HG02759 (cell line): Measurements from ENCODE around the gene CACNA1E.

ENCODE experiments used
- ATAC-seq: cut with Tn5 transposase; IDR thresholded peaks from one replicate; pipeline ENCODE4 v1.9.1; 2021; ENCODE audit warnings: mild to moderate bottlenecking, moderate library complexity; ENCODE audit not compliant: unreplicated experiment

The CACNA1E gene

DNA sequence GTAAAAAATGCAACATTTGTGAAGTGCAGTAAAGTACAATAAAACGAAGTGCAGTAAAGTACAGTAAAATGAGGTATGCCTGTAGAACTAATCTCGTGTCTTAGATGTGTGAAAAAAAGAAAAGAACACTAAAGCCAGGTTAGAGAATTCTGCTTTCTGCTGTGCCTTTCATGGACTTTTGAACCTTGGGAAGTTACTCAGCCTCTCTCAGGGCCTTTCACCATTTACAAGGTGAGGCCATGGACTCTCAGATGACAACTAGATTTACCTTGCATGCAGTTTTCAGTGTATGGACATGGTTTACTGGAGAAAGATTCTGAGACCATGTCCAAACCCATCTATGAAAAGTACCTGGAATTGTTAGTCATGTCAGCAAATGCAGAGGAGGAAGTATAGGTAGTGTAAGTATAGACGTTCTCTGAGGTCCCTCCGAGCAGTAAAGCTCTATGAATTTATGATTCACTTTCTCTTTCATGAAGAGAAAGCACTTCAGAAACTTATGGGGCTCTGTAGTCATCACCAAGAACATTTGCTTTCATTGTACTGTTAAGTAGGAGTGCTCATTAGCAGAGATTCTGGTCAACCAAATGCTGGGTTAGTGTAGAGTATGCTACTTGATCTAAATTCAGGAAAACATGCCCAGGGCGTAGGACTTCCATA lies 143.1 kb downstream of the CACNA1E start:
- ATAC-seq = no peak

DNA sequence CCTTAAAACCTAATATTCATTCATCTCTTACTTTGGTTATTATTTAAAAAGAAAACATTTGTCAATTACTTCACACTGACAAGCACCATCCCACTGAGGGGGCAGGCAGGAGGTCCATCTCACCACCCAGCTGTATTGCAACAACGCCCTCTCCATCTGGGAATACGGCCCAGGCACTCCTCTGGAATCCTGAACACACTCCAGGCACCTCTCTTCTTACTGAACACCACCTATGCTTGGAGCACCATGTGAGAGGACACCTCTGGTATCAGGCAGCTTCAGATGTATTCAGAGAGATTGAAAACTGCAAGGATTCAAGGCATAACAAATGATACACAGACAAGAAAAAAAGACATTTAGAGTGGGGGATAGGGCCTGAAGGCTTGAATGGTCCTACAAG lies 147.1 kb downstream of the CACNA1E start:
- no peak for ATAC-seq

DNA sequence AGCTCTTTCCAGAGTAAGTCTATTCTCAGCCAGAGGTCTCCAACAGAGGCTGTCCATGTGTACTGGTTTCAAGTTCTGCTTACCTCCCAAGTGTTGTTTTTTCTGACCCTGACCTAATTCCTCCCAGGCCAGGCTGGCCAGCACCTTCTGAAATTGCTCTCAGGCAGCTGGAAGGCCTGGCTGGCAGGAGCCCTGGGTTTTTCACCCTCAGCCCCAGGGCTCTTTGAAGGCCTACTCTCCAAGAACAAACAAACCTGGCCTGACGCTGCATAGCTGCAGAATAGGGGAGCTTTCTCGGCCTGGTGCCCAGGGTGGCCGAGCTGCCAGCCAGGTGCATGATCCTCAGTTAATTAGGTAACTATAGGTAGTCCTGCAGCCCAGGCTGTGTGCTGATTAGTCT lies 147.5 kb downstream of the CACNA1E start:
- no peak for ATAC-seq

DNA sequence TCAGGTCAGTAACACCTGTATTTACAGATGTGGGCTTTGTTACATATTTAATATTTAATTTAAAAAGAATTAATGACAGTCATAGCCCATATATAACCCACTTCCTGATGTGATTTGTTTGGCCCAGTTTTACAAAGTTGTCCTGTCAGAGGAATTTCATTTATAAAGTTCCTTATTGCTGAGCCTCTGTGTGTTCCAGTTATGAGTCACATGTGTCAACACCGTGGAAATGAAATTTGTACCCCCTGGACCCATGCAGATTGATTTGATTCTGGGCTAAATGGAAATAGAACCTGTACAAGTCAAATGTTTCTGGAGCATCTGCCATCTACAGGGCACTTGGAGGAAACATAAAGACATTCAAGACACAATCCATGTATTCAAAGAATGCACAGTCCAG lies 149.2 kb downstream of the CACNA1E start:
- no peak for ATAC-seq

DNA sequence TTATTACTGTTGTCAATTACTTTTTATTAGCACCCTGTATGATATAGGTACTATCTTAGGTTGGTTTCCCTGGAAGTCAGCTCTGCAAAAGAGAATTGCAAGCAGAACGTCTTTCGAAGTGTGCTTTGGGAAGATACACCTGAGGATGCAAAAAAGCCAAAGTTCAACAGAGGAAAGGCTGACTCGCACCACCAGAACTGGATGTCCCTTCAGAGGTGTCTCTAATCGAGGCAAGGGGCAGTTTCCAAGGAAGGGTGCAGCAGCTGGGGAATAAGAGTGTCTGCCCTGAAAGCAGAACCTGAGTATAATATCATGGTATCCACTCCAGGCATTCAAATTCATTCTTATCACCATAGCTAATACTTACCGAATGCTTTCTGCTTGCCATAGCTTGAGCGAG lies 149.6 kb downstream of the CACNA1E start:
- ATAC-seq = no peak

DNA sequence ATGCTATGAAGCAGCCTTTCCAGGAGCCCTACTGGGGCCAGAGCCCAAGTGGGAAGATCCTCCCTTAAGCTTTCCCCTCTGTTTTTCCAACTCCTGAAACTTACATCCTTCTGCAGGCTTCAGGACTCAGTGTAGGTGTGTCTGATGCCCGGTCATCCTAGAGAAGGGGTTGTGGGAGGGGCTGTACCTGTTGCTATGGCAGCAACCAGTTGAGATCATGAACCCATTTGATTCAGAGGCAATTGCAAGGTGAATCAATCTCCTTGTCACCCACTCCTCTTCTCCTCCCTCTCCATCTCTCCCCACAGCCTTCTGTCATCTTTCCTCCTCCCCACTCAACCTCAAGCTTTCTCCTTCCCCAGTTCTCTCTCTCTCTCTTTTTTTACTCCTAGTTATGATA lies 151.8 kb downstream of the CACNA1E start:
- ATAC-seq = no peak

DNA sequence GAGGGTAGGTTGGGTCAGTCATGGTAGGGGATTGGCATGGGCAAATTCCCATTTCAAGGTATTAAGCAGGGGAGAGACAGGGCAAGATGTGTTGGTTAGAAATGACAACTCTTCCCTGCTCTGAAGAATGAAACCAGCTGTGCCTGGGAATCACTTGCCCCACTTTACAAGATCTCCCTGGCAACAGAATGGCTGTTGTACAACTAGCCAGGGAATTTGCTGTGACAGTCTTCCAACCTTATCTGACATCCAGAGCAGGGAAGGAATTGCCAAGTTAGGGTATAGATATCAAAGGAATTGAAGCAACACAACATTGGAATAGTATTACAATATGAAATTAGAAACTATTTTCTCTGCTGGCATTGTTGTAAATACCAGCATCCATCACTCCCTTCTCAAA lies 154.7 kb downstream of the CACNA1E start:
- ATAC-seq = no peak

DNA sequence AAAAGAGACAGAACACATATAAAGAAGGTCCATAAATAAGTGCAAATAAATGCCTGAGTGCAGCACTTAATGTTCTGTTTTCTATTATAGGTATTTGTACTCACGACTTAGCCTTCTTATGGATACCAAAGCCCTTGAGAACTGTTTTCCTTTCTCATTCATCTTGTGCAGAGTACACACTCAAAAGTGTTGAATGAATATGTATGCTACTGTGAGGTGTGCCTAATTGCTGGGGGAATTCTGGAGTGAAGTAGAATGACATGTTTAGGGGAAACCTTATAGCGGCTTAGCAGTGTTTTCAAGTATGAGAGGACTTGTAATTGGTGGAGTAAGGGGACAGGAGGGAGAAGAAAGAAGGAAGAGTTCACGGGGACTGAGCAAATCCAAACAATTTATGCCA lies 157.6 kb downstream of the CACNA1E start:
- no peak for ATAC-seq

DNA sequence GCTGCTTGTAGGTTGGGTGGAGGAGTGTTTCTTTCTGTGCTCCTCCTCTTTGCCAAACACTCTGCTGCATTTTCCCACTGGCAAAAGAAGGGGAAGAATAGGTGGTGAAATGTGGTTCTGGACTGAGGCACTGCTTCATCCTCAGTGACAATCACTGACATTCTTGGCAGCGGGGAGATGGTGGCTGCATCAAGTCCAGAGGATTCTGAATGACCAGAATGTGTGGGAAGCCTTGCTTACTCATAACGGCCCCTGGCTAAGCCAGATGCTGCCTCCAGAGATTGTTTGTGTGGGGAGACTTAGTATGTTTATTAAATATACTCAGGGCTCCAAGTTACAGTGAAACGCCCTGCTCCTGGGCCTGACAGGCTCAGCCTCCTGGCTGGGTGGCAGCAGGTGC lies 160.3 kb downstream of the CACNA1E start:
- ATAC-seq = no peak

DNA sequence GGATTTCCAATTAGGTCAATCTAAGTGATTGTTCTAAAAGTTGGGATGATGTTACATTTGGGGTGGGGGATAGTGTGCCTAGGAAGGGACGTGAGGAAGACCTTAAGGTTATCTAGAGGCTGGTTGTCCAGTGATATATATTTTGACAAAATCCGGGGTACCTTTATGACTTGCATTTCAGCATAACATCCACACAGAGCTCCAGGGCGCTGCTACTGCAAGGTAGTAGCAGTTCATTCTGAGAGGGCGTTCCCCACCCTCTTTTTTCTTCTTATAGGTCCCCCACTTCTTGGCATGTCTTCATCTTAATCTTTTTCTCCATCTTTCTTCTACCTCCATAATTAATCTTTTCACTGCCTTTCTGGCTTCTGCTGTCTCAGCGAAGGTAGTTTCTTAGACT lies 161.9 kb downstream of the CACNA1E start:
- no peak for ATAC-seq

DNA sequence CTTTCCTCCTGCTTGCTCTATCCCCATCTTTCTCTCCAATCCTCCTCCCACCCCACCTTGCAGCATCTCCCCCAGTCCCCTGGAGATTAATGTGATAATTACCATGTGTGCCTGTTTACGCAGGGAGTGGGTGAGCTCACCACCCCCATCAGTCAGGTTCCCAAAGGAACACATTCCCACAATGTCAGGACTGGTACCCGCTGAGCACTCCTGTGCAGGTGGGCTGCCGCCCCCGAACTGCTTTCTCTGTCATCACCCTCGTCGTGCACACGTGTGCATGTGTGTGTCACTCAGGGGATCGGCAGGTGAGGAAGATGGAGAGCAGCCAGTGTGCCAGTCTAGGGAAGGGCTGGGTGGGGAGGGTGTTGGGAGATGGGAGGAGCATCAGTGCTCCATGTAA lies 163.4 kb downstream of the CACNA1E start:
- ATAC-seq = no peak

DNA sequence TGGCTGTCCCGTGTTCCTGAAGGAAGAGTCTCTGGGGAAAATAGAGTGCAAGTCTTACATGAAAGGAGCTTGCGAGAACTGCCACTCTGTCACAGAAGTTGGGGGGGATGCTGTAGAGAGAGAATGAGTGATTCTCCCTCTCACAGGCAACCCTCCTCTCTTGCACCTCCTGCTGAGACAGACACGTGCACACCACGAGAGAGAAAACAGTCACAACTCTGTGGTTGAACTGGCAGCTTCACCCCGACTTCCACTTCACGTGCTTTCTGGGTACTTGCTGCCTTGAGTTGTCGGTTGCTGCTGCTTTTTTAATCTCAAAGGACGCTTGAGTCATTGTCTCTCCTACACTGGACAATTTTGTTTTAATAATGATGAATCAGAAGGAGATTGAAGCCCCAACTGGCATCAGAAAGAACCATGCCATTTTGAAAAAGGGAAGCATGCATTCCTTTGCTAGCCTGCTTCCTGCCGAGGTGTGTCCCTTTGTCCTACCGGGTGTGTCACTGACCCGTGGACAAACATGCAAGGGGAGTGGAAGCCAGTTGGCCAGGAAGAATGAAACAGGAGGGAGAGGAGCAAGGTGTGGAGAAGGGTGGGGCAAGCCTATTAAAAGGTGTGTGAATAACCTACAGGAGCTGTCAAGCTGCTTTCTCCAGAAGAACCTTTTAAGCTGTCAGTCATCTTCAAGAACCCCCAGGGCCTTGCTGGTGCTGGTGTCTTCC lies 164.2 kb downstream of the CACNA1E start:
- no peak for ATAC-seq

DNA sequence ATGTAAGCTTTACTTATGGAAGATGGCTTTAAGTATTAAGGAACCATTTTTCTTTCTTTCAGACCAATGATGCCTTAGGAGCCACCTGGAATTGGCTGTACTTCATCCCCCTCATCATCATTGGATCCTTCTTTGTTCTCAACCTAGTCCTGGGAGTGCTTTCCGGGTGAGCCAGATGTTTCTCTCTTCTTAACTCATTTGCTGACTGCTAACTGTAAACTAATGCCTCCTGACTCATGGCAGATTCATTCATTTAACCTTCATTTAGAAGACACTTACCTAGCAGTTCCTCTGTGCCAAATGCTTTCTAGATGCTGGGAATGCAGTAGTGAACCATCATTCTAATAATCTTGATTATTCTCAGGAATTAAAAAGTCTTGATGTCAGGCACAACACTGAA lies 168.0 kb downstream of the CACNA1E start:
- no peak for ATAC-seq

DNA sequence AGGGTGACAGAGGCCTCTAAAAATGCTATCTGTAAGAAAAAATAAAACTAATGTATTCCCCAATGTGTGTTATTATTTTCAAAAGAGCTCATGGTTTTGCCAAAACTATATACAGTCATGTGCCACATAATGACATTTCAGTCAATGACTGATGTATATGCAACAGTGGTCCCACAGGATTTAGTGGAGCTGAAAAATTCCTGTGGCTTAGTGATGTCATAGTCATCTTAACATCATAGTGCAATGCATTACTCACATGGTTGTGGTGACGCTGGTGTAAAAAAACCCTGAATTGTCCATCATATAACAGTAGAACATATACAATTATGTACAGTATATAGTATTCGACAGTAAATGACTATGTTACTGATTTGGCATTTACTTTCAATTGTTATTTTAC lies 172.4 kb downstream of the CACNA1E start:
- ATAC-seq = no peak

DNA sequence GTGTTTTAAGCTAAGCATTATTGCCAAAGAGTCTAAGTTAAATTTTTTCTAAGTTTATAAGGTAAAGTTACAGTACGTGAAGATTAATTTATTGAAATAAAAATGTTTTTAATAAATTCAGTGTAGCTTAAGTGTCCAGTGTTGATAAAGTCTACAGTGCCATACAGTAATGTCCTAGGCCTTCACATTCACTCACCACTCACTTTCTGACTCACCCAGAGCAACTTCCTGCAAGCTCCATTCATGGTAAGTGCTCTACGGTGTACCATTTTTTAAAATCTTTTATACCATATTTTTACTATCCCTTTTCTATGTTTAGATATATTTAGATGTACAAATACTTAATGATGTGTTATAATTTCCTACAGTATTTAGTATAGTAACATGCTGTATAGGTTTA lies 173.2 kb downstream of the CACNA1E start:
- ATAC-seq = no peak

DNA sequence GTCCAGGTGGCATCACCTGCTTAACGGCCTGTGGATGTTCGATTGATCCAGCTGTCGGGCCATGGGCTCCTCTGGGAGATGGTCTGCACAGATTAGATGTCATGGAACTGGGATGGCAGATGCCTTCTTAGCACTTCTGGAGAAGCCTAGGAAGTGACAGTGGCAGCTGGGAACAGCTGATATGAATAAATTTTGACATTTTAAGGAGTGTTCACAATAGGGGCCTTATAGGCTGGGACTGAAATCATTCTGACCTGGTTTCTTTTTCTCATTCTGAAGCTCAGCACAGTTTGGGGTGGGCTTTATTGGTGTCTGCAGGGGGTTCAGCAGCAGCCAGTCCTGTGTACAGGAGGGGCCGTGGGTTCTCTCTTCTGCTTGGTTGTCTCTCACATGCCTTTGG lies 175.3 kb downstream of the CACNA1E start:
- no peak for ATAC-seq

DNA sequence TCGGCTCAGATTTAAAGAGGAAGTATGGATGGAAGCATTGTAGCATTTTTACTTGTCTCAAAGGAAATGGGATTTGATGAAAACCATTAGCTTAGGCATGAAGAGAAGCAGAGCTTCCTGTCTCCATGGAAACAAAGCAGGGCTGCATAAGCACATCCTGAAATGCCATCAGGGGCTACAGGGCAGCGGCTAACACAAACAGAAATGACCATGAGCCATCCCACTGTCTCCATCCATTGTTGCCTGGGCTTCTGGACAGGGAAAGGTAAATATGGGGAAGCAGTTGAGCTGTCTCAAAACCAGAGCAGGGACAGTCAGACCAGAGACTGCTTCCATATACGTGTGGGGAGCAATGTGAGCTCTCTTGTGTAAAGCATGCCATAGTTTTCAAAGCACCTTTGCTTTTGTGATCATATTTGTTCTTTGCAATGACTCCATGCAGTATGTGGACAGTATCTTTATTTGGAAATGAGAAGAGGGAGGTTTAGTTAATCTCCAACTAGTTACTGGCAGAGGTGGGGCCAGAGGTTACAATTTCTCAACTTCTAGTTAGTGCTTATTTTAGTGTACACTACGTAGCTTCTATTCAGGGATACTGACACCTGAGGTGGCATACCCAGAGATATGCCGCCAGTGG lies 176.1 kb downstream of the CACNA1E start:
- ATAC-seq = no peak

DNA sequence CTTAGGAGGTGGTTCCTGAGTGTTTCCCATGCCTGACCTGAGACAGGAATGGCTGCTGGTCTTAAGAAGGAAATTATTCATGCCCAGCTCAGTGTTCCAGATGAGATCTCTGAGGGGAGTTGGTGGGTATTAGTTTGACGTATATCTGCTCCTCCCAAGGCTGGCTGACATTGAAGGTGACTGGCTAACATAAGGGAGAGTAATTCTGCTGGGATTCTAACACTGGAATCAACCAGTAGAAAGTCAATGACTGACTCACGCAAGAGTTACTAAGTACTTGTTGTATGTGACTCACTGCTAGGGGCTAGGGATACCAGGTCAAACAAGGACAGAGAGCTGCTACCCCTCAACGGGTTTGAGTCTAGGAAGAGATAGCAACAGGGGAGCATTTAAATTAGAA lies 177.3 kb downstream of the CACNA1E start:
- ATAC-seq = no peak

DNA sequence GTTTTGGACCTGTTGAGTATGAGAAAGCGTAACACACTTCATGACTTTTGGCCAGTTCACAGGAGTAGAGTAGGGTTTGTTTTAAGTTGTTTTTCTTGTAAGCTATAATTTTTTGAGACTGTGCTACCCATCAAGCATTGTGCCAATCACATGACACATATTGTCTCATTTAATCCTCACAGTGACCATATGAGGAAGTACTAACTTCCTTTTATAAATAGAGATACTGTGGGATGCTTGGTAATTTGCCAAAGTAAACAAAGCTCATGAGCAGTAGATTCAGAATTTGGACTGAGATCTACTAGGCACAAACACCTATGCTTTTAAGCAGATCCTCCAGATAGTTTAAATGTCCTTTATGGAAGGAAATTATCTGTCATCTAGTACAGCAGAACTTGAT lies 178.3 kb downstream of the CACNA1E start:
- ATAC-seq = no peak

DNA sequence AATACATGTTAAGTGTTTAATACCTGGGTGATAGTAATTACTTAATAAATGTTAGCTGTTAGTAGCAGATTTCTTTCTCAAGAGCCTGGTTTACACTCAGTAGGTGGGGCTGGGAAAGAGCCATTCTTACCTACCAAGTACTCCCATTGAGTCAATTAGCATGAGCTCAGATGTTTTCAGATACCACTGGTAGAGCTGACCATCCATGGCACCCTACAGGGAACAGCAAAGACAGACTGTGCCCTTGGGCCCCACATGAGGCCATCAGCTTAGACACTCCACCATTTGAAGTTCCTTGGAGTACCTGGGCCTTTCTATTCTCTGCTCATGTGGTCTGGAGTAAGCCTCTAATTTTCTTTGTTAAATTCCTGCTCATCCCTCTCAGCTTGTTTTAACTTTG lies 179.3 kb downstream of the CACNA1E start:
- ATAC-seq = no peak

DNA sequence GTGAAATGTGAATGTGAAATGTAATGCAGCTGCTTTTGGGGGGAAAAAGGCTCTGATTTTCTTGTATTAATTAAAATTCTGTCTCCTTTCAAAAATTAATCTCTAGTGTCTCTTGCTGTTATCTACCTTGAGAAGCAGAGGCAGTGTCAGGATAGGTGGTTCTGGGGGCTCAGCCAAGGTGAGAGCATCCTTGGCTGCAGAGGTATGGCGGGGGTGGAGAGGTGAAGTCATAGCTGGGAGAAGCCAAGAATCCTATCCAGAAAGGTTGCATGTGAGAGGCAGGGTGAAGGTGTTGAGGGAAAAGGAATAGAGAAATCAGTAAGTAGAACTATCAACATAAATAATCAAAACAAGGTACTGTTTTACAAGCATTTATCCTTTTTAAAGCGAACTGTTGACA lies 181.2 kb downstream of the CACNA1E start:
- no peak for ATAC-seq

DNA sequence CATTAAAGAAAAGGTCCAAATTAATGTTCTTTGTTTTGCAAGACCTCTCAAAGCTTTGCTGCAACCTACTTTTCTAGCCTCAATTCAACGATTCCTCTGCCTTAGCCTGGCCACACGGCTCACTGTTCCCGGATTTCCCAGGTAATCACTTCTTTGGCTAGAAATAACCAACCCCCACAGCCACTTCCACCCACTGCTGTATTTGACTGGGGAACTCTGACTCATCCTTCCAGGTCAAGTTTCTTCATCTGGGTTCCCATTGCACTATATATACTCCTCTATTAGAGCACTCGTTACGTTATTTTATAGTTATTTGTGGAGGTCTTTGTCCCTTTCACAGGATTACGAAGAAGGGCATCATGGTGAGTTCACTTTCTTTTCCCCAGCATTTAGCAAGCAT lies 185.9 kb downstream of the CACNA1E start:
- ATAC-seq = no peak
